Measurements from ENCODE around the gene AHCY.

DNA sequence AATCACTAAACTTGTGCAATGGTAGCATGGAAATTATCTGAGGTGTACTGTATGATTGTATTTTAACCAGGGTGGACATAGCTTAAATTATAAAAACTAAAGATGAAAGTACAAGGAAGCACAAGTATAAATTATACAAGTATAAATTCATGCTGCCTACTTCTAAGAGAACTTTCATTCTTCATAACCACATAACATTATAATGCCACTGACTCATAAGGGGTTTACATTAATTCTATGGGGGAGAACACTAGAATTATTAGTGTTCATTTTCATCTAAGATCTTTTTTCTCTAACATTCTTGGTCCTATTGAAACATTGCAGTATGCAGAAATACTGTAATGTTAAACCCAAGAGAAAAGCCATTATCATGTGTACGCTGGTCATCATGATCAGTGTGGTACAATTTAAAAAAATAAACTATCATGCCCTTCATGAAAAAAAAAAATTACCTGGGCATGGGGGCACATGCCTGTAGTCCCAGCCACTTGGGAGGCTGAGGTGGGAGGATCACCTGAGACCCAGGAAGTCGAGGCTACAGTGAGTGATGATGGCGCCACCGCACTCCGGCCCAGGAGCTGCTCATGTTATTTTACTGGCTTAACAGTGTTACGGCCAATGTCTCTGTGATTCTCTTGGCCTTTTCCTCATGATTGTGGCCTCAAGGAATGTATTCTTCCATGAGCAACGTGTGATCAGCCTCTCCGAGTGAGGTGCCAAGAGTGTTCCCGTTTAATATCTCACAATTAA, 25.9 kb upstream of the AHCY start:
- TF ChIP-seq POLR2A (IDR thresholded peaks at IDR 0.05; ENCODE audit: low read depth, low read length) (no peak), POLR2AphosphoS5 (IDR thresholded peaks at IDR 0.05; ENCODE audit: low read depth, low read length) (no peak)
